Measurements from ENCODE around the gene SMG6. TPM values are rescaled to one million over a fixed set of nuclear protein-coding genes. Genes with fewer than 3 reads are reported as not detected.

Gene SMG6
- total RNA-seq, 1 experiment from 2014 or later: 28.6 TPM

DNA sequence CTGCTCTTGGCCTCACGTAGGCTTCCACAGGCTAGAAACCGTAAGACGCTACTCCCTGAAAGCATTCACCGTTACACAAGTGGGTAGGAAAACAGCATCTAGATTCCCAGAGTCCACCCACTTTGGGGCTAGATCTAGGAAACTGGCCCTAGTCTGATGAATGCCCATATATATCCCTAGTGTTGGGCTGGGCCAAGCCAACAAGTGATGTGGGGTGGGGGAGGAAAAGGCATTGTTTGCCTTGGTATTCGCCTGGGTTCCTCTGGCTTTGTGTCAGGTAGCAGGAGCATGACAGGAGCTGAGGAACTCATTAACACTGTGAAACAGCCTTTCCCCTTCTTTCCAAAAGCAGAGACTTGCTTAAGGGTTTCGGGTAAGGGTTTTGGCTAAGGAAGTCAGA, 112.4 kb downstream of the SMG6 start:
- no peak overlapping the region for H3K23ac ChIP-seq (ENCODE audit: insufficient read length, low read depth, low read length)
- H4K5ac ChIP-seq (ENCODE audit: insufficient read length, low read depth, low read length): no peak overlapping the region
- H2AK5ac ChIP-seq (ENCODE audit: insufficient read length, low read length): no peak overlapping the region
- Mint-ChIP-seq H3K4me1 (peaks cover 30 to 36% of the 10 kb centered on the region in 2 experiments), H3K4me3 (no peak overlapping the region), H3K9me3 (no peaks in the 10 kb centered on the region), H3K36me3 (ENCODE audit: insufficient read depth in 1 of 3, low read depth in 3 of 3) (peaks cover 0 to 17% (median 9%) of the 10 kb centered on the region in 3 experiments; a peak in 6 of 7 replicates), H3K27me3 (ENCODE audit: low read depth) (no peaks in the 10 kb centered on the region), H3K27ac (peak overlapping the region in 1 of 3 experiments; percentile 41; a peak in 1 of 7 replicates)
- H3K4ac ChIP-seq (ENCODE audit: low read depth, low read length): no peak overlapping the region
- no peak overlapping the region for H3K18ac ChIP-seq (ENCODE audit: insufficient read length, low read depth, low read length)
- H2BK120ac ChIP-seq (ENCODE audit: low read depth, low read length, poor library complexity, severe bottlenecking): no peak overlapping the region
- H3K79me2 ChIP-seq (ENCODE audit: insufficient read depth, low read length): no peaks in the 10 kb centered on the region
- no peak overlapping the region for H2AFZ ChIP-seq (ENCODE audit: low read length)
- no peak overlapping the region for H3K27ac ChIP-seq (ENCODE audit: insufficient read length, low read depth, low read length)
- no peak overlapping the region for H3K9ac ChIP-seq (ENCODE audit: extremely low read depth, insufficient read length, low read length)
- H2BK12ac ChIP-seq (ENCODE audit: insufficient read length, low read depth, low read length): no peak overlapping the region
- no peaks in the 10 kb centered on the region for H3K23me2 ChIP-seq (ENCODE audit: insufficient read length, low read depth, low read length, poor library complexity, severe bottlenecking)
- H3K4me1 ChIP-seq (ENCODE audit: insufficient read depth, low read length): peaks cover 9% of the 10 kb centered on the region
- no peaks in the 10 kb centered on the region for H4K20me1 ChIP-seq (ENCODE audit: control insufficient read depth, insufficient read depth, insufficient read length)
- no peak overlapping the region for H2BK20ac ChIP-seq (ENCODE audit: low read depth, low read length, poor library complexity, severe bottlenecking)
- H2BK15ac ChIP-seq (ENCODE audit: low read depth, low read length): no peak overlapping the region
- no peak overlapping the region for H3K14ac ChIP-seq (ENCODE audit: insufficient read depth, low read length)
- no peaks in the 10 kb centered on the region for H3K27me3 ChIP-seq (ENCODE audit: insufficient read depth, low read length)
- WGBS (ENCODE audit: extremely low coverage, insufficient read length, low lambda C conversion rate): no CpG with 5 or more reads among the region's 6 CpGs
- no peak overlapping the region for H3K56ac ChIP-seq (ENCODE audit: insufficient read length, low read depth, low read length)
- no peak overlapping the region for H4K8ac ChIP-seq (replicated peaks; ENCODE audit: insufficient read length, low read depth, low read length)
- H4K91ac ChIP-seq (ENCODE audit: insufficient read length, low read depth, low read length): no peak overlapping the region
- H2BK5ac ChIP-seq (ENCODE audit: insufficient read length, low read length): no peak overlapping the region
- TF ChIP-seq, protein P1, sequence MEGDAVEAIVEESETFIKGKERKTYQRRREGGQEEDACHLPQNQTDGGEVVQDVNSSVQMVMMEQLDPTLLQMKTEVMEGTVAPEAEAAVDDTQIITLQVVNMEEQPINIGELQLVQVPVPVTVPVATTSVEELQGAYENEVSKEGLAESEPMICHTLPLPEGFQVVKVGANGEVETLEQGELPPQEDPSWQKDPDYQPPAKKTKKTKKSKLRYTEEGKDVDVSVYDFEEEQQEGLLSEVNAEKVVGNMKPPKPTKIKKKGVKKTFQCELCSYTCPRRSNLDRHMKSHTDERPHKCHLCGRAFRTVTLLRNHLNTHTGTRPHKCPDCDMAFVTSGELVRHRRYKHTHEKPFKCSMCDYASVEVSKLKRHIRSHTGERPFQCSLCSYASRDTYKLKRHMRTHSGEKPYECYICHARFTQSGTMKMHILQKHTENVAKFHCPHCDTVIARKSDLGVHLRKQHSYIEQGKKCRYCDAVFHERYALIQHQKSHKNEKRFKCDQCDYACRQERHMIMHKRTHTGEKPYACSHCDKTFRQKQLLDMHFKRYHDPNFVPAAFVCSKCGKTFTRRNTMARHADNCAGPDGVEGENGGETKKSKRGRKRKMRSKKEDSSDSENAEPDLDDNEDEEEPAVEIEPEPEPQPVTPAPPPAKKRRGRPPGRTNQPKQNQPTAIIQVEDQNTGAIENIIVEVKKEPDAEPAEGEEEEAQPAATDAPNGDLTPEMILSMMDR (conservative IDR thresholded peaks at IDR 0.05): no peak
- H3T11ph ChIP-seq (ENCODE audit: low read length): no peak overlapping the region
- no peak overlapping the region for H3K4me2 ChIP-seq (ENCODE audit: insufficient read depth, insufficient read length, low read length)
- no peaks in the 10 kb centered on the region for H3K9me3 ChIP-seq (ENCODE audit: control insufficient read depth, low read depth, low read length)
- DNase-seq: no peak
- no peaks in the 10 kb centered on the region for H3K79me1 ChIP-seq (ENCODE audit: insufficient read depth, low read depth, low read length, poor library complexity, severe bottlenecking)
